Erythroblast (primary cell): ENCODE results near the gene RUSC1.

Source experiments
- GATA1 ChIP-seq: IDR thresholded peaks from 2 replicates; pipeline ENCODE4 v1.6.1; 2011; ENCODE audit warnings: low read depth, mild to moderate bottlenecking, control low read depth, low read length, moderate library complexity
- POLR2A ChIP-seq: IDR thresholded peaks from 2 replicates; pipeline ENCODE4 v1.6.1; 2011; ENCODE audit warnings: mild to moderate bottlenecking, low read length

DNA sequence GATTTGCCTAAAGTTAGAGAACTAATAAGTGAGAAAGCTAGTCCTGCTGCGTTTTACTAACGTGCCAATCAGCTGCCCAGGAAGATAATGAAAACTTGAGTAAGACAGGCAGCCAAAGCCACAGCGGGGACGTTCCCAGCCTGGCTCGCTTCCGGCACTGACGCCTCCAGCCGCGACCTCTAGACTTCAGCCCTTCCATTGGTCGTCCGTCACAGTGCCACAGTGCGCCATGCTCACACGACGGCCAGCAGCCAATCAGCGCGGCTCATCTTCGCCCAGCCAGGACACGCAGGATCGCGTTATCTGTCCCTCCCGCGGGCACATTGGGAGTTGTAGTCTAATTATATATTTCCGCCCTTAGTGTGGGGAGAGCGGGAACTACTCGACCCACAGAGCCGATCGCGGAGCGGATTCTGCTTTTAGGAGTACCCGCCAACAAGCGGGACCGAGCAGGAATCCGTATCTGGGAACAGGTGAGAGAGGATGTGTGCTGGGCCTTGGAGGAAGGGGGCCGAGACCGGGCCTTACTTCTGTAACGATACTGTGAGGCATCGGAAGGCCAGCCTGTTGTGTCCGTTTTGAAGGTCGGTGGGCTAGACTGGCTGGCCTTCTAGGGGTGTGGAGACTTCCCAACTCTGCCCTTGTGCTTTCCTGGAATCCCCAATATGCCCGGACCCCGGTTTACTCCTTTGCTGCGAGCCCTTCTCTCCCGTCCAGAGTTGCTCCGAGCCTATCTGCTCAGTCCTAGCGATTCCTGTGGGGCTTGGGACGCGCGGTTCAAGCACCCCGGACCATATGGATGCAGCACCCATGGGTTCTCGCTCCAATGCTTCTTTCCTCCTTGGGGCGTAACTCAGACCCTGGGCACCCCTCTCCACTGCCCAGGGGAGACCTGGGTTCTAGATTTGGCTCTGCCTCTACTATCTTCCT lies 11.9 kb upstream of the RUSC1 start, which contains the start of gene FDPS:
- TF ChIP-seq POLR2A (peak; percentile 91), GATA1 (peak; percentile 94)
